ENCODE results near the gene RALGAPA1. TPM values are rescaled to one million over a fixed set of nuclear protein-coding genes. Genes with fewer than 3 reads are reported as not detected.
"Not testable (repeated sequence)": the region's sequence is repeated elsewhere in the genome, so short reads cannot be mapped to it uniquely, and the experiment has no call there.

RALGAPA1 gene
- total RNA-seq, 3 donors from 2014 or later = 37.3 to 44.2 (median 41.9) TPM

DNA sequence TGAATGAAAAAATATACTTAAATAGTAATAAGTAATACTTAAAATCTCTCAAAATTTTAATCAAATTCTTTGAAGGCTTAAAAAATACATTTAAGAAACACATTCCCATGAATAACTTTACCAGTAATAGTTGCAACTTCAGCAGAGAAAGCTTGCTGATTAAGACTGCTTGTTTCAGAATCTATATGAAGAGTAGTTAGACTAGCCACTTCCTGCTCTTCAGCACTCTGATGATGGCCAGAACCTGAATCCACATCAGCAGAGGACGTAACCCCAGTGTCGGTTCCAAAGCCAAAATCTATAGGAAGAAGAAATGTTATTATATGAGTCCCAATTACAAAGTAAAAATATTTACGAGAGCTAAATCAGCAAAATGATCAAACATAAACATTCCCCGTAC lies 125.4 kb downstream of the RALGAPA1 start:
- not testable (repeated sequence) for H3K9me3 Mint-ChIP-seq; H3K4me1 Mint-ChIP-seq (ENCODE audit: low read depth); ATAC-seq; H3K4me3 Mint-ChIP-seq; DNase-seq; H3K27me3 Mint-ChIP-seq (ENCODE audit: low read depth)
- peaks cover 12% of the 10 kb centered on the region for H3K36me3 Mint-ChIP-seq (ENCODE audit: insufficient read depth)

DNA sequence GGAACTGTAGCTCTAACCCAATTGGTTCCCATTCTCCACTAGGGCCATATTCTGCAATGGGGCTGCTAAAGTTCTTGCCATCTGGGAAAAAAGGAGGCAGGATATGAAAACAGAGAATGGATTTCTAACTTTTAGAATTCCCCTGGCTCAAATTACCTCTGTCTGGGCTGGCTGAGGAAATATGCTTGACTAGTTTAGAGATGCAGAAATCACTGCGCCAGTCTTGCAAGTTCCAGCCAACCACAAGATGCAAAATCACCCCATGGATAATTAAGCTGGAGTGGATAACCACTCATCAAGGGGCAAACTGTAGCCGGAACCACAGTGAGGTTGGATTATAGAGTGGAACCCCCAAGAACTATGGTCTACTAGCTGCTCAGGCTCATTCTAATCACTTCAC lies 126.3 kb downstream of the RALGAPA1 start:
- ATAC-seq = no peak
- no peaks in the 10 kb centered on the region for H3K9me3 Mint-ChIP-seq
- H3K36me3 Mint-ChIP-seq (ENCODE audit: insufficient read depth) = peaks cover 13% of the 10 kb centered on the region
- H3K27me3 Mint-ChIP-seq (ENCODE audit: low read depth) = no peaks in the 10 kb centered on the region
- no peaks in the 10 kb centered on the region for H3K4me1 Mint-ChIP-seq (ENCODE audit: low read depth)
- no peak overlapping the region for H3K4me3 Mint-ChIP-seq
- no peak for DNase-seq

DNA sequence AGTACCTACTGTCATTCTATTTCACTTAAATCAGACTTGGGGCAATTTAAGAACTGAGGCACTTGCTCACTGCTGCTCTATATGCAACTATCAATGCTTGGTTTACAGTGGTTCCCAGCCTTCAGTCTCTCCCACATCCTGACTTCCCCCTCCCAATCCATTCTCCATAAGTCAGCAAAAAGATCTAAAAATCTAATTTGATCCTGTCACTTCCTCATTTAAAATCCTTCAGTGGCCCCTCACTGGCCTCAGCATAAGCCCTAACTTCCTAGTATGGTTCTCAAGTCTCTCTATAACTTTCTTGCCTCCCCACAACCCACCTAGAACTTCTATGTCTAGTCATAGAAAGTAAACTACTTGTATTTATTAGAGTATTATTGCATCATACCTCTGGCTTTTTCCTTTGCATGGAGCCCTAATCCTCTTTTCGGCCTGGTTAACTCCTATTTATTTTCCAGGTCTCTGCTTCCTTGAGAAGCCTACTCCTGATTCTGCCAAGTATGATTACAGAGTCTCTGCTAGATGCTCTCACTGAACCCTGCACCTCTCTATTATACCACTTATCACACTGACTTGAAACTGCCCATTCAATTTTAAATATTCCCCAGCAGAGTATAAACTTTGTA lies 130.6 kb downstream of the RALGAPA1 start:
- Mint-ChIP-seq H3K9me3 (no peaks in the 10 kb centered on the region), H3K36me3 (ENCODE audit: insufficient read depth) (peaks cover 20% of the 10 kb centered on the region), H3K4me1 (ENCODE audit: low read depth) (no peaks in the 10 kb centered on the region), H3K27me3 (ENCODE audit: low read depth) (no peaks in the 10 kb centered on the region), H3K4me3 (no peak overlapping the region)
- ATAC-seq (no peak), DNase-seq (no peak)

DNA sequence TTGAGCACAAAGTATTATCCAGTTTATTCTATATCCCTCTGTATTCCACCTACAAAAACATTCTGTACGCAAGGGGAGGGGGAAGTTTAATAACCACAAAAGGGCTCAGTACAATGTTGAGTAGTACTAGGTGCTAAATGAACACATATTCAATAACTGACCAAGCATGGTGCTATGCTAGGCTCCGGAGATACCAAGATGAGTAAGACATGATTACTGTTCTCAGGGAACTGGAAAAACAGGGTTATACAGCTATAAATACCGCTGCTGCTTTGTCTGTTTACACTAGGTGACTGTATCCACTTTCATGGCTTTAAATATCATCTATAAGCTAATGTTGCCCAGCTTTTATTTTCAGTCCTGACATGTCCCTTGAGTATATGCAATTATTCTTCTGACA lies 139.3 kb downstream of the RALGAPA1 start:
- ATAC-seq (no peak), DNase-seq (no peak)
- Mint-ChIP-seq H3K27me3 (ENCODE audit: low read depth) (no peaks in the 10 kb centered on the region), H3K4me3 (no peak overlapping the region), H3K4me1 (ENCODE audit: low read depth) (no peaks in the 10 kb centered on the region), H3K9me3 (no peaks in the 10 kb centered on the region), H3K36me3 (ENCODE audit: insufficient read depth) (peaks cover 34% of the 10 kb centered on the region)

DNA sequence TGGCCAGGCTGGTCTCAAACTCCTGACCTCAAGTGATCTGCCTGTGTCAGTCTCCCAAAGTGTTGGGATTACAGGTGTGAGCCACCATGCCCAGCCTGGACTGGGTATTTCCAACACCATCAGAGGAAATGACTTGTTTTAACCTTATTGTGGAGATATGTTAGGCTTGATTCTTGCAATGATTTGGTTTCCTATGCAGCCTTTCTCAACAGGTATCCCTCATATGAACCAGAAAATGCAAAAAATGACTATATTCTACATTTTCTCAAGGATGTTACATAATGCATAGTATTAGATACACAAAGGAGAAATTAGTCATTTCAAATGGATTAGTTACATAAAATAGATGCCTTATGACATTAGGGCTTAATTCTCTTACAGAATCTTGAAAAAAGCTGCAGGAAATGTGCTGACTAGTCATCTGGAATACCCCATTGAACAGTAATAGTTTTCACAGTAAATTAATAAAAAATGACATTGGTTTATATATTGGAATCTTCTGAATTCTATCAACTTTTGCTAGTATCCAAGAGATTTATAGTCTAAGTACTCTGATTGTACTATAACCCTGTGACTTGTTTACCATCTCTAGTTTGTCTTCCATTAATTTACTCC lies 142.6 kb downstream of the RALGAPA1 start:
- peaks cover 42% of the 10 kb centered on the region for H3K36me3 Mint-ChIP-seq (ENCODE audit: insufficient read depth)
- ATAC-seq = no peak
- no peaks in the 10 kb centered on the region for H3K9me3 Mint-ChIP-seq

DNA sequence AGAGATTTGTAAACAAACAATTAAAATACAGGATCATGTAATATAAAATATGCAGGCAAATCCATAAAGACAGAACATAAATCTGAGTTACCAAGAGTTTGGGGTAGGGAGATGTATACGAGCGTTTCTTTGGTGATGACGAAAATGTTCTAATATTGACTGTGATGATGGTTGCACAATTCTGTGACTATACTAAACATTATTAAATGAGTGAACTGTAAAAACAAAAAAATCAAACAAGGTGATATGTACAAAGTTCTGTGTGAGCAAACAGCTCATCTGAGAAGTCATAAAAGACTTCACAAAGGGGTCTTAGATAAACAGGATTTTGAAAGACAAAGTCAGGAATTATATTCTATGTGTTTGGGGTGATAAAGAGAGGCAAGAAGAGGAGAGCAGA lies 147.2 kb downstream of the RALGAPA1 start:
- Mint-ChIP-seq H3K9me3 (no peaks in the 10 kb centered on the region), H3K4me1 (ENCODE audit: low read depth) (no peaks in the 10 kb centered on the region), H3K4me3 (no peak overlapping the region), H3K36me3 (ENCODE audit: insufficient read depth) (peaks cover 31% of the 10 kb centered on the region), H3K27me3 (ENCODE audit: low read depth) (no peaks in the 10 kb centered on the region)
- ATAC-seq = no peak
- DNase-seq = no peak

More for the DNA sequence above, 142.6 kb downstream of the RALGAPA1 start:
- no peak for DNase-seq
- Mint-ChIP-seq H3K27me3 (ENCODE audit: low read depth) (no peaks in the 10 kb centered on the region), H3K4me3 (no peak overlapping the region), H3K4me1 (ENCODE audit: low read depth) (no peaks in the 10 kb centered on the region)

DNA sequence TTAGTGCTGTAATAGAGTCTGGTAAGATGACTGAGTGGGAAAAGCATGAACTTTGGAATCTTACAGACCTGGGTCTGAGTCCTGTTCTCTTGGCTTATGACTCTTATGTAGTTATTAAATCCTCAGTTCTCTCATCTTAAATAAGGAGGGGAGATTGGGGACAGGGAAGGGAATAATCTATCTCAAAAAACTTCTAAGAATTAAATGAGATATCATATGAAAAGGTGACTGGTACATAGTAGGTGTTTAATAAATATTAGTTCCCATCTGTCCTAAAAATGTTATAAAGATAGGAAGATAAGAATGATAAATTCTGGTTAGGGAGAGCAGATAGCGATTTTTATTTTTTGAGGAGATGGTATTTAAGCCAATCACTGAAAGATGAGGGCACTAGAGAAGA lies 156.1 kb downstream of the RALGAPA1 start:
- Mint-ChIP-seq H3K4me3 (no peak overlapping the region), H3K27me3 (ENCODE audit: low read depth) (no peaks in the 10 kb centered on the region), H3K36me3 (ENCODE audit: insufficient read depth) (peaks cover 28% of the 10 kb centered on the region), H3K4me1 (ENCODE audit: low read depth) (no peaks in the 10 kb centered on the region), H3K9me3 (no peaks in the 10 kb centered on the region)
- no peak for DNase-seq
- ATAC-seq = no peak

DNA sequence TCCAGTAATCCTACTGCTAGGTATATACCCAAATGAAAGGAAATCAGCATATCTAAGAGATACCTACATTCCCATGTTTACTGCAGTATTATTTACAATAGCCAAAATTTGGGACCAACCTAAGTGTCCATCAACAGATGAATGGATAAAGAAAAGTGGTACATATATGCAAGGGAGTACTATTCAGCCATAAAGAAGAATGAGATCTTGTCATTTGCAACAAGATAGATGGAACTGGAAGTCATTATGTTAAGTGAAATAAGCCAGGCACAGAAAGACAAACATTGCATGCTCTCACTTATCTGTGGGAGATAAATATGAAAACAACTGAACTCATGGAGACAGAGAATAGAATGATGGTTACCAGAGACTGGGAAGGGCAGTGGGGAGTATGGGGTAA lies 165.6 kb downstream of the RALGAPA1 start:
- Mint-ChIP-seq H3K27me3 (ENCODE audit: low read depth) (no peaks in the 10 kb centered on the region), H3K4me1 (ENCODE audit: low read depth) (no peaks in the 10 kb centered on the region)
- DNase-seq = no peak

DNA sequence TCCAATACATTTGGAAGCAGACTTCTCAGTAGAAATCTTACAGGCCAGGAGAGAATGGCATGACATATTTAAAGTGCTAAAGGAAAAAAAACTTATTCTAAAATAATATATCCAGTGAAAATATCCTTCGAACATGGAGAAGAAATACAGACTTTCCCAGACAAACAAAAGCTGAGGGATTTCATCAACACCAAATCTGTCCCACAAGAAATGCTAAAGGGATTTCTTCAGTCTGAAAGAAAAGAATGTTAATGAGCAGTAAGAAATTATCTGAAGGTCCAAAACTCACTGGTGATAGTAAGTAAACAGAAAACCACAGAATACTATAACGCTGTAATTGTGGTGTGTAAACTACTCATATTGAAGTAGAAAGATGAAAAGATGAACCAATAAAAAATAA lies 171.2 kb downstream of the RALGAPA1 start:
- H3K4me3 Mint-ChIP-seq = no peak overlapping the region
- H3K4me1 Mint-ChIP-seq (ENCODE audit: low read depth) = no peaks in the 10 kb centered on the region
- ATAC-seq (no peak), DNase-seq (no peak)
- H3K36me3 Mint-ChIP-seq (ENCODE audit: insufficient read depth) = peaks cover 62% of the 10 kb centered on the region
- H3K27me3 Mint-ChIP-seq (ENCODE audit: low read depth) = no peaks in the 10 kb centered on the region
- H3K9me3 Mint-ChIP-seq = peaks cover 19% of the 10 kb centered on the region

More for the DNA sequence above, 165.6 kb downstream of the RALGAPA1 start:
- no peak for ATAC-seq
- no peak overlapping the region for H3K4me3 Mint-ChIP-seq
- peaks cover 70% of the 10 kb centered on the region for H3K36me3 Mint-ChIP-seq (ENCODE audit: insufficient read depth)
- peaks cover 25% of the 10 kb centered on the region for H3K9me3 Mint-ChIP-seq

DNA sequence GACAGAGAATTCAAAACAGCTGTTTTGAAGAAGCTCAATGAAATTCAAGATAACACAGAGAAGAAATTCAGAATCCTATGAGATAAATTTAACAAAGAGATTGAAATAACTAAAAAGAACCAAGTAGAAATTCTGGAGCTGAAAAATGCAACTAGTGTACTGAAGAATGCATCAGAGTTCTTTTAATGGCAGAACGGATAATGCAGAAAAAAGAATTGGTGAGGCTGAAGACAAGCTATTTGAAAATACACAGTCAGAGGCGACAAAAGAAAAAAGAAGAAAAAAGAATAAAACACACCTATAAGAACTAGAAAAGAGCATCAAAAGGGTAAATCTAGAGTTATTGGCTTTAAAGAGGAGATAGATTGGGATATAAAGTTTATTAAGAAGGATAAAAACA lies 171.8 kb downstream of the RALGAPA1 start:
- Mint-ChIP-seq H3K4me3 (no peak overlapping the region), H3K4me1 (ENCODE audit: low read depth) (no peaks in the 10 kb centered on the region), H3K36me3 (ENCODE audit: insufficient read depth) (peaks cover 57% of the 10 kb centered on the region), H3K9me3 (peaks cover 16% of the 10 kb centered on the region), H3K27me3 (ENCODE audit: low read depth) (no peaks in the 10 kb centered on the region)
- no peak for DNase-seq
- ATAC-seq = no peak

DNA sequence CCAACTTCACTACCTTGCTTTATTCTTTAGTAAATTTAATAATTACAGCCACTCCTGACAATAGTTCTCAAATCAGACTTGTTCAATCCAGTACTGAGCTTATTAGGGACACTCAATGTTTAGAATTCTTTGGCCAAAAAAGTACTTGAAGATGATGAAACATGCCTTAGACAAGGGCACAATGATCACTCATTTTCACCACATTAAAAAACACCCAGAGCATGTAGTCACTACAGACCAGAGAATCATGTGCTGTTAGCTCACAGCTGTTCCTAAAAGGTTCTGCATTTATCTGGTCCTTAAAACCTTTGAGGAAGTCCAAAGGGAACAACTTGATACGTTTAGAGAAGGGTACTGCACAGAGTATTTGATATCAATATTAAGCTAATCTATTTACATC lies 176.4 kb downstream of the RALGAPA1 start:
- Mint-ChIP-seq H3K27me3 (ENCODE audit: low read depth) (no peaks in the 10 kb centered on the region), H3K36me3 (ENCODE audit: insufficient read depth) (peaks cover 32% of the 10 kb centered on the region), H3K4me3 (no peak overlapping the region), H3K9me3 (peaks cover 9% of the 10 kb centered on the region), H3K4me1 (ENCODE audit: low read depth) (no peaks in the 10 kb centered on the region)
- DNase-seq = no peak
- no peak for ATAC-seq

DNA sequence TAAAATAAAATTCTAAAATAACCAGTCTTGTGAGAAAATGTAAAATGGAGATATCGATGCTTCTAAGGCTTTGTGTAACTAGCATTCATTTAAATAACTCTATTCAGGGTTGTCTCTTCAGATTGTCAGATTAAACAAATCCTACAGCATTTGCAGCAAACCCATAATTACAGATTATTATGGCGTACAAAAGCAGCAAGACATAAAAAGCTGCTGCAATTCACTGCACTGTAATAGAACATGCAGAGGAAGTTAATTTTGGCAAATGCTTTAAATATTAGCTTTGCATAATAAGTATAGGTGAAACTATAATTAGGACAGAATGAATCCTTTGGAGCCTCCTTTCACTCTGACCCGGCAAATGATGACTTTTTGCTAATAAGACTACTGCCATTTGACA lies 176.8 kb downstream of the RALGAPA1 start:
- peaks cover 5% of the 10 kb centered on the region for H3K9me3 Mint-ChIP-seq
- no peaks in the 10 kb centered on the region for H3K4me1 Mint-ChIP-seq (ENCODE audit: low read depth)
- peaks cover 30% of the 10 kb centered on the region for H3K36me3 Mint-ChIP-seq (ENCODE audit: insufficient read depth)
- no peak overlapping the region for H3K4me3 Mint-ChIP-seq
- H3K27me3 Mint-ChIP-seq (ENCODE audit: low read depth) = no peaks in the 10 kb centered on the region
- no peak for ATAC-seq
- no peak for DNase-seq

DNA sequence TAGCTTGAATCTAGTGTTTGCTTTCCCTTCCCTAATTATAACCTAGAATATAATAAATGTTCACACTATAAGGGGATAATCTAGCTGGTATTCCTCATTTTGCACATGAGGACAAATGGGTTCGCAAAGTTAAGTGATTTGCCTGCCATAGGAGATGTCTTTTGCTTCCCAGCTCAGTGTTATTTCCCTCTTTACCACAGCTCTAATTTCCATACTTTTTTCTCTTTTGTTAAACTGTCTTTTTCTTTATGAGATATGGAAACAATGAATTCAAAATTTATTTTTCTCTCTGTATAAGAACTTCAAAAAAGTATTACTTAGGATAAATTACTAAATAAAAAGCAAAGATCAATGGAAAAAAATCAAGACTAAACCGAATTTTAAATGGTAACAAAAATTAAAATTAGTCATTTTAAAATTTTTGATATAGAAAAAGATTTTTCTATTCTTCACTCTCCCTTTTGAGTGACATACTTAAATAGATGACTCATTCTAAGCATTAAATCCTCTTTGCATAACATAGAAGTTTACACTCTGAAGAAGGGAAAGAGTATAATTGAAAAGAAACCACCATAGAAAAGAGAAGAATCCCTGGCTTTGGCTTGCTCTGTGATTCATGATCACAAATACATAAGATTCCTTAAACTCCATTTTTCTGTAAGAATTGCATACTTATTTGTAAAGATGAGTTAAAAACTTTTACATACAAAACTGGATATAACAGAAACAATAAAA lies 177.9 kb downstream of the RALGAPA1 start:
- Mint-ChIP-seq H3K36me3 (ENCODE audit: insufficient read depth) (peaks cover 22% of the 10 kb centered on the region), H3K4me3 (no peak overlapping the region), H3K27me3 (ENCODE audit: low read depth) (no peaks in the 10 kb centered on the region), H3K9me3 (no peaks in the 10 kb centered on the region), H3K4me1 (ENCODE audit: low read depth) (no peaks in the 10 kb centered on the region)
- DNase-seq = no peak
- no peak for ATAC-seq

DNA sequence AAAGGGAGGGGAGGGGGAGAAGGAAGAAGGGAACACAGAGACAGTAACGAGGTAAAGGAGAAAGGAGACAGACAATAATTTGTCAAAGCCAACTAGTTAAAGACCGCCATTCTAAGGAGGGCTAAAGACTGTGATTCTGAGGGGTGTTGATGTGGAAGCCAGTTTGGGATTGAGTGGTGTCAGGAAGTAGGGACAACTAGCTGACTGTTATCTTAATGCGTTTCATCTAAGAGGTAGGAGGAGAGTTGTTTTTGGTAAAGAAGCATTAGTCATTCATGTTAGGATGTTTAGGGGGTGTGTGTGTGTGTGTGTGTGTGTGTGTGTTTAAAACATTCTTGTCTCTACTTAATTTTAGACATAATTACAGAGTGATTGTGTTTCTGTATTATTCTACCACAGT lies 180.1 kb downstream of the RALGAPA1 start:
- Mint-ChIP-seq H3K27me3 (ENCODE audit: low read depth) (no peaks in the 10 kb centered on the region), H3K4me3 (no peak overlapping the region), H3K9me3 (no peaks in the 10 kb centered on the region), H3K4me1 (ENCODE audit: low read depth) (no peaks in the 10 kb centered on the region), H3K36me3 (ENCODE audit: insufficient read depth) (peaks cover 25% of the 10 kb centered on the region)
- no peak for ATAC-seq
- no peak for DNase-seq

DNA sequence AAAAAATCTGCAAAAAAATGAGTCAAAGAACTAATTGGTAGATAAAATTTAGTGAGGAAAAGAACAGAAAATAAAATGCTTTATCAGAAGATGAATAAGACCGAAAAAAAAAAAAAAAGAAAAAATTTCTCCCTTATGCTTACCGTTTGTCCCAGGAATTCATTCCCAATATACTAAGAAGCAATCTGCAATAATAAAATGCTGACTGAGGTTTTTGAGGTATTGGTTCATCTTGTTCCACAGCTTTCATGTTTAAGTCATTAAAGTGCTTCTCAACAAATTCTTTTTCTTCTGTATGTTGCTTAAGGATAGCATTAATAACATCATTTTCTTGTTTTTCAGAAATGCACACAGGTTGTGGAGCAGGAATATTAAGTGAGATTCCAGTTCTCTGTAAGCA lies 182.1 kb downstream of the RALGAPA1 start:
- not testable (repeated sequence) for H3K4me1 Mint-ChIP-seq (ENCODE audit: low read depth); H3K4me3 Mint-ChIP-seq; H3K27me3 Mint-ChIP-seq (ENCODE audit: low read depth); ATAC-seq; H3K9me3 Mint-ChIP-seq; DNase-seq
- H3K36me3 Mint-ChIP-seq (ENCODE audit: insufficient read depth) = peaks cover 38% of the 10 kb centered on the region
